GM10847 (cell line): Measurements from ENCODE around the gene IDUA.

Experiments used
- POLR2A ChIP-seq: IDR thresholded peaks from 2 replicates; pipeline ENCODE4 v1.6.1; 2011; ENCODE audit not compliant: insufficient read length; ENCODE audit errors: extremely low read depth

Gene IDUA

DNA sequence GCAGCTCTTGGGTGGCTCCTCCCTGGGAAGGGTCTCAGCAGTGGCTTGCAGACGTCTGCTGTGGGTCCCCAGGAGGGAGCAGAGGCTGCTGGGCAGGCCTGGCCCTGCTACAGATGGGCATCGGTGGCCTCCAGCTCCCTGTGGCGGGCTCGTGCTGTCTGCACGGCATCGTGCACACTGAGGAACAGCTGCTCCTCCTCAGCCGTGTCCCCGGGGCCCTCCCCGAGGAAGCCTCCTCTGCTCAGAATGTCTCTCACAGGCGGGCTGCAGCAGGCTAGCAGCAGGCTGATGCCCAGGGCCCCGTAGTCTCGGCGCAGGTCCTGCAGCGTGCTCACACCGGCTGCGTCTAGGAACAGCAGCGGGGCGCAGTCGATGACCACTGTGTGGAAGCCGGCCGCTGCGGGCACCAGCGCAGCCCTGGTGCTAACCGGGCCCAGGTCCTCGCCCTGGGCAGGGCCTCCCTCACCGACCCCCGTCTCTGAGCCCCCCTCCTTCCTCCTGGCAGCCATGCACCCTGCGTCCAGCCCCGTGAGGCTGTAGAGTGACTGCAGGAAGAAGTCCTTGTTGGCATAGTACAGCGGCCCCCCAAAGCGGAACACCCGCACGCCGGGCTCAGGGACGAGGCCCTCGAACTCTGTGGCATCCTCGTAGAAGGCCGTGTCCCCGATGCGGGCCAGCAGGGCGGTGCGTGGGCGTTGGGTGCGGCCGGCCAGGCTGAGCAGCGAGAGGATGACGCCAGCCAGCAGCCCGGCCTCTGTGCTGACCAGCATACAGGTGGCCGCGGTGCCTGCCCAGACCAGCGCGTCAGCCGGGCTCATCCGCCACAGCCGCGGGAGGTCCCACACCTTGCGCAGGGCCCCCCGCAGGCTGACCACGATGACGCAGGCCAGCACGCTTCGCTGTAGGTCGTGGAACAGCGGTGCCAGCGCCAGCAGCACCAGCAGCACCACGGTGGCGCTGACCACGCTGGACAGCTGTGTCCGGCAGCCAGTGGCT, 2.2 kb downstream of the IDUA start:
- TF ChIP-seq POLR2A, result no peak

DNA sequence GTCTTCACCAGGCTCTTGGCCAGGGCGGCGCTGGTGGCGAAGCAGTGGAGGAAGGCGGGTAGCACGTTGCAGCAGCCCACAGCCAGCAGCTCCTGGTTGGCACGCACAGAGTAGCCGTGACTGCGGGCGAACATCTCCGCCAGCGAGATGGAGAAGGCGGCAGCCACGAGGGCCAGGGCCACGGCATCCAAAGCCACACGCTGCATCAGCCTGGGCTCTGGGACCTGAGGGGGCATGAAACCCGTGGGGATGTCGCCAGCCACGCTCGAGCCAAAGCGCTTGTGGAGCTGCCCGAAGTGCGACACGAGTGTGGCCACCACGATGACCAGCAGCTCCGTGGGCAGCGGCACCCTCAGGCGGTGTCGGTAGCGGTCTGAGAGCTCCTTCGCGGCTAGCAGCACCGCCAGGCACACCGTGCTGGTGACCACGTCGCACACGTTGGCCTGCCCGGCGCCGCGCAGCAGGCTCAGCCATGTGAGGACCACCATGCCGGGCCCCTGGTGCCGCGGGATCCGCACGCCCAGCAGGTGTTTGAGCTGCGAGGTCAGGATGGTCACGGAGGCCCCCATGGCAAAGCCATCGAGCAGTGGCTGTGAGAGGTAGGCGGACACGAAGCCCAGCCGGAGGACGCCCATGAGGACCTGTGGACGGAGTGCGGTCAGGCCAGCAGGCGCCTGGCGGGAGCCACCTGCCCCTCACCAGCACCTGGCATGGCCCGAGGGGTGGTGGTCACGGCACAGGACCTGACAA, 3.1 kb downstream of the IDUA start:
- no peak for TF ChIP-seq POLR2A

DNA sequence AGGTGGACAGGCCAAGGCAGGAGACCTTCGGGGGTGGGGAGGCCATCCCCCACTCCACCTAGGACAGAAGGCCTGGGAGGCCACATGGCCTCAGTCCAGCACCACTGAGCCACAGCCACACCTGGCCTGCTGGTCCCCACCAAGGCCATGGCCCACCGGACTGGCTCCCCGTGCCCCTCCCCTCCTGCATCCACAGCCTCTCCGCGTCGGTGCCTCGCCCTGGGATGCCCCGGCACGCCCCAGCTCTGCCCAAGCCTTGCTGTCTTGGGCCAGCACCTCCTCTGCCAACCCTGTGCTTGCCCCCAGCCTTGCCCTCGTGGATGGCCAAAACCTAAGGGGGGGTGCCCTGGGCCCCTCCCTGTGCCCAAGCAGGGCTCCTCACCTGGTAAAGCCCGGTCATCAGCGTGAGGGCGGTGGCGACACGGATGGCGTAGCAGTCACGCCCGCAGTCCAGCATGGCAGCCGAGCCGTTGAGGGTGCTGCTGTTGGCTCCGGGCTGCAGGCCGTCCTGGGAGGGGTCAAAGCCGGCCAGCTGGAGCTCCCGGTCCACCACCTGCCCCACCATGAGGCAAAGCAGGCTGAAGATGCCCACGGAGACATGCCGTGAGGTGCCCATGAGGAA, 4.0 kb downstream of the IDUA start:
- no peak for TF ChIP-seq POLR2A

DNA sequence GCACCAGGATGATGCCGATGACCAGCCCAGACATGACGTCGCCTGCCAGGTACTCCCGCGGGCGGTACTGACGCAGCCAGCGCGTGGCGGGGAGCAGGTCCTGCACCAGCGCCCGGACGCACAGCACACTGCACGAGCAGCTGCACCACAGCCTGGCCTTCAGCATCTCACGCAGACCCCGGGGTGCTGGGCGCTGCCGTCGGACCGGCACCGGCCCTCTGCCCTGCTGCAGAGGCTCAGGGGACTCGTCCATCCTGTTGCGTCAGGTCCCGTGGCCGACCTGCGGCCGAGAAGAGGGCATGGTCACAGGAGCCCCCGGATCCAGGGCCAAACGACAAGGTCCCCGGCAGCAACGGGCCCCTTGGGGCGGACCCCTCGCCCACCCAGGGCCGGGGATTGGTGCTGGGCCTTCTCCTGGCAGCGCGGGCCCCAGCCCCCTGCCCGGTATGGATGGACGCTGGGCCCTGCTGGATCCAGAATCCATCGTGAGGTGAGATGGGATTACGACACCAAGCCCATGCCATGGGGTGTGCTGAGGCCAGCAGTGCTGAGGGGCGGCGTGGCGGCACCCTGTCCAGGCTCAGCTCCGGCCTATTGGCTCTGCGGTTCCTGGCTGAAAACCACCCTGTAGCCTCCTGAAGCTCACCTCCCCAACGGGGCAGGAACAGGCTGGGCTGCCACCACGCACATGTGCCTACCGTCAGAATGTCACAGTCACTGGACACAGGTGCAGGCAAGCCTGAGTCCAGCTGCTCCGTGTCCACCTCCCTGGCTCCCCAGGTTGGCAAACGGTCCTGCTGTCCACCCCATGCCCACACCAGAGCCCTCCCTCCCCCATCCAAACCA, 4.8 kb downstream of the IDUA start:
- TF ChIP-seq POLR2A, result no peak

DNA sequence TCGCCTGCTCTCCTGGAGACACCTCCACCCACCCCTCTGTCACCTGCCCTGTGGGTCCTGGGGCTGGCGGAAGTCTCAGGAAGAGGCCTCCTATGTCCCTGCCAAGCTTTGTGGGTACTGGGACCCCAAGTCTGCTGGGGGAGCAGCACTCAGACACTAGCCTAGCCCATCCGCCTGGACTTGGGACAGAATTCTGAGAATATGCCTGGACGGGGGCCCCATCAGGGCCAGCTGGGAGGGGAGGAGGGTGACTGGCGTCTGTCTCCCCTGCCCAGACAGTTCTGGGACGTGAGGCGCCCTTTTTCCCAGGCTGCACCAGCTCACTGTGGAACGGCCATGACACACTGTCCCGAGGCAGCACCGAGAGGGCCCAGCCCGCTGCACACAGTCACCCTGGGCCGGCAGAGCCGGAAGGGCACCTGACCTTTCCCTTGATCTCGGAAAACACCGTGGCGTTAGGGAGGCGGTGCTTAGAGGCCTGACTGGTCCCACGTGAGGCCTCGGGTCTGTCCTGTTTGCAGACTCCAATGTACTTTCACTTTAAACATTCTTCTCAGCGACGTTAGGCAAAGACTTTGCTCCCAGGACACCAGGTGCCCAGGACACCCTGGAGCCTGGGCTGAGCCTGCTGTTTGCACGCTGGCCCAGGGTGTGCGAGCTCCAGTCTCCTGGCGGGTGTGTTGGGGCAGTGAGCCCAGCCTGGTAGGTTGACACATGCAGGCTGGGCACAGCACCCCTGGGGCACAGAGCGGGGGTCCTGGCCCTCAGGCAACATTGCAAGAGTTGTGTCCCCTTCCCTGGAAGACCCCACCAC, 5.7 kb downstream of the IDUA start:
- no peak for TF ChIP-seq POLR2A

DNA sequence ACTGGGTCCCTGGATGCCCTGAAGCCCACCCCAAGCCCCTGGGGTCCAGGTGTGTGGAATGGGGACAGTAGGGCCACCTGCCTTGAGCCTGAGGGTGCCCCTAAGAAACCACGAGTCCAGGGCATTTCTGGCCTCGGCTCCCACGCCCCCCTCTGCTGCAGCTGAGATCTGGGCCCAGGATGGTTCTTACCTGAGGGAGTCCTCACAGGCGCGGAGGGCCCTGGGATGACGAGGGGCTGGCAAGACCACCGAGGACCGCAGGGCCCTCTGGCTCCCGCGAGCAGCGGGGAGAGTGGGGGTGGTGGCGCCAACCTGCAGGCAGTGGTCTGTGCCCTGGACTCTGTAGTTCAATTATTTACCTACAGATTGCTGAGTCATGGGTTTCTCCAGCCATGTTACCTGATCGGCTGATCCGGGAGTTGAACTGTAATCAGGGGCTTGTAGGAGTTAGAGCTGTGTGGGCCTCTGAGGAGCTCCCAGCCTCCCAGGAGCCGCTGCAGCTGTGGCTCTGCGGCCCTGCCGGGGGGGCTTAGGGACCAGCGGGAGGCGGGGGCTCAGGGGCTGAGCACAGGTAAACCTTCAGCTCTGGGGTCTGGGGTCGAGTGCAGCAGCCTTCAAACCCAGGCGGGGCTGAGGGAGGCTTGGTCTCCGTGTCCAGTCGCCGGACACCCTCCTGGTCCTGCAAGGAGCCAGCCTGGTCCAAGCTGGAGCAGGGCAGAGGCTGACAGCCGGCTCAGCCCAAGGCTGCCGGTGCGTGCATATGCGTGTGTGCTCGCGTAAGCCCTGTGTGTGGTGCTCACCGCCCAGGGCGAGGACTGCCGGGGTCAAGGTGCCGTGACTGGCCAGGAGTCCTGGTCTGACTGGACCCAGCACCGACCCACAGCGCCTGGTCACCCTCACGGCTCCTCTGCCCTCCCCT, 6.5 kb downstream of the IDUA start, which contains the start of gene SLC26A1:
Gene SLC26A1, minus strand, starts transcription at position 294 of the 919 bp plus-strand sequence. CDS start 1,701 bp downstream, outside the sequence.
- no peak for TF ChIP-seq POLR2A

DNA sequence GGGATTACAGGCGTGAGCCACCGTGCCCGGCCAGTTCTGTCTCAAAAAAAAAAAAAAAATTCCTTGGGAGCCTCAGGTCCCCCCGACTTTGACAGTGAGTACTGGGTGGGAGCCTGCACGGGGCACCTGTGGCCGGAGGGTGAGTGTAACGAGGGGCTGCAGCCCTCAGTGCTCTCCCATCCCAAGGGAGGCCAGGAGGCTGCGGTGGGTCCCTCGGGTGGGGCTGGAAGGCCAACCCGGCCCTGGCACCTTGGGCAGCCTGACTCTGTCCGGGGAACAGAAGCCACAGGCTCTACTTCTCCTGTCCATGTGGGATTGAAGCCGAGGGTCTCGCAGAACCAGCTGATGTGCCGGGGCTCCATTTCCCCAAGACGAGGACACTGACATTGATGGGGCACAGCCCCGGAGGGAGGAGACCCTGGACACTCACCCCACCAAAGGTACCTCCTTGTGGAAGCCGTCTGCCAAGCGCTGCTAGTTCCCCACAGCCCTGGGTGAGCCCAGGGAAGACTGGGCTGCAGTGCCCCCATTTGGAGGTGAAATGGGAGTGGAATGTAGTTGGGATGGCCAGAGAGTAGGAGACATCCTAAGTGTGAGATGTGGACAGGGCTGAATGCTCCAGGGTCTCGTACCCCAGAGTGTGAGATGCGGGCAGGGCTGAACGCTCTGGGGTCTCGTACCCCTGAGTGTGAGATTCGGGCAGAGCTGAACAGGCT, 8.6 kb downstream of the IDUA start:
- no peak for TF ChIP-seq POLR2A

DNA sequence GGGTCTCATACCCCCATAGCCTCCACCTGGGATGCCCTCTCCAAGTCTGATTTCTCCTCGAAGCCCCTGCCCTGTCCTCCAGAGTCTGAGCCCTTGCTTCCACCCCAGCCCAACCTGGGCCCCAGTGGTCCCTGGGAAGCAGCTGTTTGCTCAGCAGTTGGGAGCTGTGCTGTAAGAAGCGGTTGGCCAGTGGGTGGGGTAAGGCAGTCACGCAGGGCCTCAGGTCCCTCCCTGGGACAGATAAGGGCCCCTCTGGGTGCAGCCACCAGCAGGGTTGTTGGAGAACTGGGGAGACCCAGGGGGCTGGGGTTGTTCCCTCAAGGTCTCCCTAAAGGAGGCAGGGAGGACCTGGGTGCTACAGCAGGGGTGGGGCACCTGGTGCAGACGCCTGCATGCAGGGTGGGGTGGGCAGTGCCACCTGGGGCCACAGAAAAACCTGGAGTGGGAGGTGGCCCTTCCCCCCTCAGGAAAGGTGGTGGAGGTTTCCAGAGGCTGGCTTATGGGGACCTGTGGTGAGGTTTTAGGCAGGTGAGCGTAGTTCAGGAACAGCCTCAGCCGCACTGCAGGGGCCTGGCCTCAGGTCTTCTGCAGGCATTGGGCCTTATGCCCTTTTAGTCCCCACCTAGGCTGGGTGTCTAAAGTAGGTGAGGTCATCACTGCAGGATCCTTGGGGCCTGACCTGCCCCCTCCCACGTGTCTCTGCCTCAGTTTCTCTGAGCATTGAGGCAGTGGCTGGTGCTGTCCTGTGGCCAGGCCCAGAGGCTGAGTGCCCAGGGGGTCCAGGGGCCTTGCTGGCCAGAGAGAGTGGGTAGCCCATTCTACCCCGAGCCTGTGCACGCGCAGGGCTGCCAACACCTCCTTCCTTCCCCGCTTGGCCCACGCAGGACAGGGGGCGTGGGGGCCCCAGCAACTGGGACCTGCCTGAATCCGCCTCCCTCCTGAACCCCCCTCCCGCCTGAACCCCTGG, 9.5 kb downstream of the IDUA start:
- TF ChIP-seq POLR2A, result no peak

DNA sequence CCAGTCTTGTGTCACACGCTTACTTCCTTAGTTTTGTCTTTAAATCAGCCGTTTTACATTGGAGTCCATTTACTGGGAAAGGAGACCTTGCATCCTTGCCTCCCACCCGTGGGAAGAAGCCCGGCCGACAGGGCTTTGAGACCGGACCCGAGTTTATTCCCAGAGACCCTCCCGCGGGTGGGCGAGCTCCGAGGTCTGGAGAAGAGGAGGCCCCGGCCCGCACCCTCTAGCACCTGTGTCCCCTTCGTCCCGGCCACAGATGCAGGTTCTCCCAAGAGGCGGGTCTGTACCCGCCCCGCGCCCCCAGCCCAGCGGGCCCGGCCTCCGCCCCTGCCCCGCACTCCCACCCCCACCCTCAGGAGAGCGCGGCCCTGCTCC, 10.1 kb downstream of the IDUA start:
- TF ChIP-seq POLR2A, result no peak

DNA sequence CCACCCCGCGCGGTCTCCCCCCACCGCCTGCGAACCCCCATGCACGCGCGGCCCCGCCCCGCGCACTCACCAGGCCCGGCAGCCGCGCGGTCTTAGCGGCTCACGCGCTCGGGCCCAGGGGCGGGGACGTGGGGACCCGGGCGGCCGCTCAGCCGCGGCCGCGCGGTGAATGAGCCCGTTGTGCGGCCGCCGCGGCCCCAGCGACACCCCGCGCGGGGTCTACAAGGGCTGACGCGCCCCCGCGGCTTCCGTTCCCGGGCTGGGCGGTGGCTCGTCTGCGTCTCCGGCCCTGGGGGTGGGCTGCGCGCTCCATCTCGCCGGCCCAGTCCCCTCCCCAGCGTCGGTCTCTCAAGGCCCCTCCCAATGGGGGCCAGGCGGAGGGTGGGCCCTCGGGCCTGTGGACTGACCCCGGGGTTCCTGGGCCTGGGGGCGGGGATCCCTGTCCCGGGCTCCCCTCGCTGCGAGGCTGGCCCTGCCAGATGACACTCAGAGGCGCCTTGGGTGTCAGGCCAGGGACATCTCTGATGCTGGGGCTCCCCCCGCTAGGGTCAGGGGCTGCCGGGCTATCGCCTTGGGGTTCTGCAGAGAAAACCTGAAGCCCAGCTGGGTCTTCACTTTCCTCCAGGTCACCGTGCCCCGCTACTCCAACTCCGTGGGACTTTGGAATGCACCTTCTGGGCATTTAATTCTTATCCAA, 10.7 kb downstream of the IDUA start:
- TF ChIP-seq POLR2A, result no peak
